SH-SY5Y (cell line): ENCODE data around the gene BCL2L14.

Source experiments
- GATA2 ChIP-seq: IDR thresholded peaks from 2 replicates; pipeline ENCODE4 v1.6.1; 2011; ENCODE audit warnings: mild to moderate bottlenecking, low read depth, low read length
- GATA3 ChIP-seq: IDR thresholded peaks from 2 replicates; pipeline ENCODE4 v1.6.1; 2011; ENCODE audit warnings: low read depth, mild to moderate bottlenecking, low read length, moderate library complexity

GRCh38 chr12:12025799-12026386 lies 44.8 kb upstream of the BCL2L14 start:
- TF ChIP-seq GATA2, result no peak
- no peak for TF ChIP-seq GATA3
